Measurements from ENCODE around the gene ATP6V1G3. TPM values are rescaled to one million over a fixed set of nuclear protein-coding genes. Genes with fewer than 3 reads are reported as not detected.

The ATP6V1G3 gene
- total and polyA plus RNA-seq, 11 donors, result not detected

- peaks cover 0 to 30% (median 0%) of the 10 kb centered on the region in 12 donors for H3K4me1 ChIP-seq
- H3K36me3 ChIP-seq, result no peaks in the 10 kb centered on the region
- no peak overlapping the region for H3K4me3 ChIP-seq
- DNase-seq (no peak), ATAC-seq (no peak)
- H3K9me3 ChIP-seq, result no peaks in the 10 kb centered on the region
- no peak for TF ChIP-seq POLR2A (IDR thresholded peaks at IDR 0.05)
- H3K27ac ChIP-seq, result peak overlapping the region in 1 of 12 donors; percentile 25
- no peaks in the 10 kb centered on the region for H3K27me3 ChIP-seq
- intact Hi-C loops (cut with DNase I), result no loop called here
Observed at GRCh38 chr1:198549866-198550265, 9.4 kb upstream of the ATP6V1G3 start.

- ATAC-seq (no peak), DNase-seq (no peak)
- Histone ChIP-seq H3K9me3 (no peaks in the 10 kb centered on the region), H3K27ac (no peak overlapping the region), H3K36me3 (no peaks in the 10 kb centered on the region), H3K27me3 (no peaks in the 10 kb centered on the region), H3K4me3 (no peak overlapping the region), H3K4me1 (peaks cover 0 to 33% (median 0%) of the 10 kb centered on the region in 12 donors)
- no peak for TF ChIP-seq CTCF (IDR thresholded peaks at IDR 0.05)
- no peak for TF ChIP-seq POLR2A (IDR thresholded peaks at IDR 0.05)
- intact Hi-C loops (cut with DNase I), result no loop called here
Observed at GRCh38 chr1:198548890-198549289, 8.4 kb upstream of the ATP6V1G3 start.

GRCh38 chr1:198545156-198545555, 4.7 kb upstream of the ATP6V1G3 start:
- ATAC-seq, result no peak

GRCh38 chr1:198544265-198544664, 3.8 kb upstream of the ATP6V1G3 start:
- intact Hi-C loops (cut with DNase I), result no loop called here
- H3K4me3 ChIP-seq, result no peak overlapping the region
- WGBS, 4 donors, result 58 to 67% (median 64%) methylated on average over 1 of the region's 1 CpG
- H3K9me3 ChIP-seq, result no peaks in the 10 kb centered on the region
- ATAC-seq (no peak), DNase-seq (no peak)
- no peaks in the 10 kb centered on the region for H3K27me3 ChIP-seq
- H3K27ac ChIP-seq, result peak overlapping the region in 1 of 12 donors; percentile 84
- peaks cover 0 to 28% (median 0%) of the 10 kb centered on the region in 12 donors for H3K4me1 ChIP-seq
- no peaks in the 10 kb centered on the region for H3K36me3 ChIP-seq
- TF ChIP-seq CTCF (IDR thresholded peaks at IDR 0.05) (no peak), POLR2A (IDR thresholded peaks at IDR 0.05) (no peak)

More at GRCh38 chr1:198545156-198545555, 4.7 kb upstream of the ATP6V1G3 start:
- WGBS, 4 donors, result 92 to 98% (median 97%) methylated on average over 6 of the region's 6 CpGs
- no peak for TF ChIP-seq CTCF (IDR thresholded peaks at IDR 0.05)
- no peak for TF ChIP-seq POLR2A (IDR thresholded peaks at IDR 0.05)
- Histone ChIP-seq H3K36me3 (no peaks in the 10 kb centered on the region), H3K9me3 (no peaks in the 10 kb centered on the region), H3K4me1 (peaks cover 0 to 37% (median 0%) of the 10 kb centered on the region in 12 donors), H3K4me3 (no peak overlapping the region), H3K27me3 (no peaks in the 10 kb centered on the region), H3K27ac (no peak overlapping the region)
- no peak for DNase-seq
- intact Hi-C loops (cut with DNase I), result no loop called here

GRCh38 chr1:198543670-198544260, 3.3 kb upstream of the ATP6V1G3 start:
- Histone ChIP-seq H3K4me1 (peaks cover 0 to 25% (median 0%) of the 10 kb centered on the region in 12 donors), H3K4me3 (no peak overlapping the region), H3K9me3 (no peaks in the 10 kb centered on the region), H3K36me3 (no peaks in the 10 kb centered on the region), H3K27ac (peak overlapping the region in 1 of 12 donors; percentile 84), H3K27me3 (no peaks in the 10 kb centered on the region)
- ATAC-seq (no peak), DNase-seq (no peak)
- intact Hi-C loops (cut with DNase I), result no loop called here
- no peak for TF ChIP-seq POLR2A (IDR thresholded peaks at IDR 0.05)
- no peak for TF ChIP-seq CTCF (IDR thresholded peaks at IDR 0.05)
- WGBS, 4 donors, result 44 to 52% (median 49%) methylated on average over 2 of the region's 2 CpGs
